ENCODE results near the gene PTCH2.

PTCH2 gene

GRCh38 chr1:44776730-44777068 is 66.4 kb downstream of the PTCH2 start:
- DNase-seq: no peak

DNA sequence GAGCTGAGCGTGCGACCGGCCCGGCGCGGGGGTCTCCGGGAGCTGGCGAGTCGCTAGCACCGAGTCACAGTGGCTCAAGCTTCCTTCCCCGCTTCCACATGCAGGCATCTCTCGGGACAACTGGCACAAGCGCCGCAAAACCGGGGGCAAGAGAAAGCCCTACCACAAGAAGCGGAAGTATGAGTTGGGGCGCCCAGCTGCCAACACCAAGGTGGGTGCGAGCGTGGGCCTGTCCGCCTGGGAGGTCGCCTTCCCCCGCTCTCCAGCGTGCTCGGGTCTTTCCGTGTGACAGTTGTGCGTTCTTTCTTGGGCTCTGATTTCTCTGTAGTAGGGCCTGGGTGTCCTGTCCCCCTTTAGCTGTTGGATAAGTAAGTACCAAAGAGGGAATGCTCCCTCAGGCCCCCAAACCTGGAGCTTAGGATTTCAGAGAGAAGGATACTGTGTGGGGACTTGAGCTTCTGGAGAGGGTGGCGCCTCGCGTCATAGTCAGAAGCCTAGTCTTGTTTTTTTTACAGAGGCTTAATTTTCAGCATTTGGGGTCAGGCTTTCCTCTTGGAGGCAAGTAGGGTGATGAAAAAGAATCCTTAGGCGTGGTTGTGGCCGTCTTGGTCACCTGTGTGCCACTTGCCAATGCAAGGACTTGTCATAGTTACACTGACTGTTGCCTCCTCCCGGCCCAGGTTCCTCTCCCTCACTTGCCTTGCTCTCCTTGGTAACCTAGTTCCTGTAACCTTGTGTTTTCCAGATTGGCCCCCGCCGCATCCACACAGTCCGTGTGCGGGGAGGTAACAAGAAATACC is 66.9 kb downstream of the PTCH2 start:
- peak; percentile 43 for DNase-seq

DNA sequence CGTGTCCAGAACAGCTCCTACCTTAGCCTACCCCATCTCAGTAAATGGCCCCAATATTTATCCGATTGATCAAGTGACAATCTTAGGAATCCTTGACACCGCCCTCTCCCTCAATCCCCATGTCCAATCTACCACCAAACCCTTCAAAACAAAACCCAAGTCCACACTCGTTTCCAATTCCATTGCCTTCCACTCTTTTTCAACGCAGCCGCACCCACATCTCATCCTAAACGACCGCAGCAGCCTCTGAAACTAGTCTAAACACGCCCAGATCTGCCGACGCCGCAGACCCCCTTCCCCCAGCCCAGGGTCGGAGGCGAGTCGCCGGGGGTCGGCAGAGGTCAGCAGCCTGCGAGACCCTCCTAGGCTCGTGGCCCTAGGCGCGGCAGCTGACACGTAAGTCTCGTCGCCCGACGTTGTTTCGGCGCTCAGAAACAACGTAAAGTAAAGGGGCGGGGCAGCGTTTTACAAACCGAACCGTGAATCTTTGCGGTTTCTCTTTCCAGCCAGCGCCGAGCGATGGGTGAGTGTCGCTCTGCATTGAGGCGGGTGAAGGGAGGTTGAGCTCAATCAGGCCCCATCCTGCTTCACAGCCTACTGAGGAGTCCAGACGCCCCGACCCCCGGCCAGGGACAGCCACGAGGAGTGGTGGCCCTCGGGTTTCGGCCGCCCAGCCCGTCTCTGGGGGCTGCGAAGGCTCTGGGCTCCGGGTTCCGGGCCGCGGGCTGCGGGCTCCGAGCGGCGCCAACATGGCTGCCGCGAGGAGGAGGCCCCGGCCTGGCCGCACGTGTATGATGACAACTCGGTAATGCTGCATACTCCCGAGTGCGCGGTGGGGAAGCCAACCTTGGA is 67.7 kb downstream of the PTCH2 start, which contains the start of gene RPS8:
Gene RPS8, plus strand, starts transcription at position 463 of the 852 bp plus-strand sequence. Its CDS starts 57 bp downstream, at position 520.
- DNase-seq: peak; percentile 96
